Measurements from ENCODE around the gene ASTN2.
A peak's percentile ranks its signal among the peaks of the same experiment; 100 is the strongest.

The ASTN2 gene

GRCh38 chr9:116789081-116789480 is 625.8 kb downstream of the ASTN2 start:
- no peak for DNase-seq

- no peak for DNase-seq
Measured at GRCh38 chr9:116786737-116787136, 628.1 kb downstream of the ASTN2 start.

- no peak for DNase-seq
Measured at GRCh38 chr9:116777116-116777515, 637.7 kb downstream of the ASTN2 start.

- DNase-seq: no peak
Measured at GRCh38 chr9:116774421-116775180, 640.3 kb downstream of the ASTN2 start.

DNA sequence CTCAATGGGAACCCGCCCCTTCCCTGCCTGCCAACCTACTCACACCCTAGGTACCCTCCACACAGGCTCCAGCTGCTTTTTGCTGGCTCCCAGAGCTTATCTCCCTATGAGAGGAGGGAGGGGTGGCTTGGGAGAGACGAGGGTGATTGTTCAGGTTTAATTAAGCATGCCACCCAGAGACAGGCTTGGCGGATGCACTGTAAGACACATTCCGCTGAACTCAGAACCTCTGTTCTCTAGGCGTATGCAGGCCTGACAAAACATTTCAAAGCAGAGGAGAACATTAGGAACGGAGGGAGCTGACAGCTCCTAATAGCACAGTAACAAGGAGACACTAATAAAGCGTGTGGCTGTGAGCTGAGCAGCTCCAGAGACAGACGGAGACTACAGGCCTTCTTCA is 647.6 kb downstream of the ASTN2 start:
- no peak for DNase-seq

DNA sequence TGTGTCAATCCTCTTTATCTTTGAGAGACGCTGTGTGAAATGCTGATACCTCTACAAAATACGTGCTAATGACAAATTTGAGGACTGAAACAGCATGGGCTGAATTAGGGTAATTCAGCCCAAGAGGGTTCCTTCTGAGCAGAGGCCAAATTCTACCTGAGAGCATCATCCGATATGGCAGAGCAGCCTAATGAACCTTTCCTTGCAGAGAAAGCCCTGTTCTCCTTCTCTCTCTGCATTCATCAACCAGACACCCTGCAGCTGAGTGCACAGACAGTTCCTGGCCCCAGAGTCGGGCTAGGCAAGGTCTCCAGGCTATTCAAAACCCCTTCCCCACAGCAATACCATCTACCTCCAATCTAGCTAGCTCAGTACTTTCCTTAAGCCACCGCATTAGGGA is 649.8 kb downstream of the ASTN2 start:
- DNase-seq: no peak

GRCh38 chr9:116763770-116764169 is 651.1 kb downstream of the ASTN2 start:
- no peak for DNase-seq

DNA sequence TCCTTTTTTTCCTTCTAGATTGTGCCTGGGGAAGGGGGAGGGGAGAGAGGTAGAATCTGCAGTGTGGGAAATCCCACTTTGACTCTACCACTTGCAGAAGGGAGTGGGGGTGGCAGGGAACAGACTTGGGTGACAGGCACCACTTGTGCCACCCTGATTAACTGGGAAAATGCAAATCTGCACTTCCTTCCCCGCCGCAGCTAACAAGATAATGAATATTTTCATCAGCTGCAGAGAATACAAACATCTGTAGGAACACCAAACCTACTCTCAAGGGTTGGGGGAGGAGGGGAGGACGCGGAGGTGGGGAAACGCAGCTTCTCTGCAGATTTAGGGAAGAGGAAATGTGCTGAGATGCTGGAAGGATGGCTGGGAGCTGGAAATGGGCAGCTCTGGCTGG is 654.2 kb downstream of the ASTN2 start:
- DNase-seq: no peak

GRCh38 chr9:116757030-116757429 is 657.8 kb downstream of the ASTN2 start:
- DNase-seq: no peak

DNA sequence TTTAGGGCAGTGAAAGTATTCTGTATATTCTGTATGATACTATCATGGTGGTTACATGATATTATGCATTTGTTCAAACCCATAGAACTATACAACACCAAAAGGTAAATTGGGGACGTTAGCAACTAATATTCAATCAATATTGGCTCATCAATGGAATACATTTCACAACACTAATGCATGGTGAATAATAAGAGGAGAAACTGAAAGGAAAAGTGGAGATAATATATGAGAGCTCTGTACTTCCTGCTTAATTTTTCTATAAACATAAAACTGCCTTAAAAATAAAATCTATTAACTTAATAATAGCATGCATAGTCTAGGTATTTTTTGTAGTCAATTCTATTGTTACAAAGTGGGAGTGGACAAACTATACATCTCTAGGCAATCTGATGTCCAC is 661.5 kb downstream of the ASTN2 start:
- DNase-seq: no peak

GRCh38 chr9:116750510-116750909 is 664.3 kb downstream of the ASTN2 start:
- no peak for DNase-seq

GRCh38 chr9:116749772-116750171 is 665.1 kb downstream of the ASTN2 start:
- no peak for DNase-seq

GRCh38 chr9:116749176-116749575 is 665.7 kb downstream of the ASTN2 start:
- no peak for DNase-seq

DNA sequence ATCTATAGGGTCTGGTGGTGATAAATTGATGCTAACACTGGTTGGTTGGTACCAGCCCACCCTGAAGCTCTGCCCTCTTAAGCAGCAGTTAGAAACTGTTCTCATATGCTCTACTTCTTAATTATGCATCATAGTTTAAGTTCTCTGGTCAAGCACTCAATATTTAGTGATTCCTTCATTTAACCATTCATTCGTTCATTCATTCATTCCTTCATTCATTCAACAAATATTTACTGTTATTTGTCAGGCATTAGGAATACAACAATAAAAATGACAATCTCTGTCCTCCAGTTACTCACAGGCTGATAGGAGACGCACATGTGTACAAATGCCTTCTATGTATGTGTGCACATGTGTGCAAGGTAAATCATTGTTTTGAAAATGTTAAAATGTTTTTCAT is 673.1 kb downstream of the ASTN2 start:
- no peak for DNase-seq

DNA sequence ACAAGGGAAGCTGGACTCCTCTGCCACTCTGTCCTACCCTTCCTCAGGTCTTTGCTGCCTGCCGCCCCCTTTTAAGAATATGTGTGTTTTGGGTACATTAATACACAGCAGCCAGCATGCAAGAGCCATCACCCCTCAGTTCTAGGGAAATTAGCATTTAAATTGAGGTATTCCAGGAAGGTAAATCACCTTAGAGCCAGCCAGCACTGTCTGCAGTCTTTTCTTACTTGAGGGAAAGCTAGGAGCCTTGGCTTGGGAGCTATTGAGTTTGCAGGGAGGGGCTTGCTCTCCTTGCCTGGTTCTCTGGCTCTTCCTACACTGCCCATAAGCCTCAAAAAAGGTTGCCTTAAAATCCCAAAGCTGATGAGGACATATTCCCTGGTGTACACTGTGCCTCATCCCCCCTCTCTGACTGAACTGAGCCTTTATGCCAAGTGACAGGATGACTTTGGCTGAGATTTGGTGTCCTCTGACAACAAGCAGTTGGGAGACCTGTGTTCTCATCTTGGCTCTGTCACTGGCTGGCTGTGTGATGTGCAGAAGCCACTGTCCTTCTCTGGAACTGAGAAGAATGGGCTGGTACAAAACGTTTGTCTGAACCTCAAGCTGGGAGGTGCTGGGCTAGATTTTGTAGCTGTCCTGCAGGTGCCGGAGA is 673.6 kb downstream of the ASTN2 start:
- DNase-seq: no peak

DNA sequence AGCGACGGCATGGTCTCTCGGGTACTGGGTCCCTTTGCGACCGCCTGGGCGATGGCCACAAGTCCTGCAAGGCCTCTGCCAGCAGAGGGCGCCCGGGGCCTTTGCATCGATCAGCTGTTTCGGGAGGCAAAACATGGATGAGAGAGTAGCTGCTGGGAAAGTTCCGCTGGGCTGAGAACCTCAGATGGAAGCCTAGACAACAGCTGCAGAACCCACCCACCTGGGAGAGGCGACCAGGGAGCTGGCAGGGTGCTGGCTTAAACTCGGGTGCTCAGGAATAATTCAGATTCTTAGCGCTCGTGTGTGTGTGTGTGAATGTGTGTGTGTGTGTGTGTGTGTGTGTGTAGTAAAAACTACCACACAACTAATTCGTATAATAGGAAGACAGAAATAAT is 677.7 kb downstream of the ASTN2 start:
- DNase-seq: peak; percentile 81

- DNase-seq: no peak
Measured at GRCh38 chr9:116736399-116737151, 678.3 kb downstream of the ASTN2 start.

DNA sequence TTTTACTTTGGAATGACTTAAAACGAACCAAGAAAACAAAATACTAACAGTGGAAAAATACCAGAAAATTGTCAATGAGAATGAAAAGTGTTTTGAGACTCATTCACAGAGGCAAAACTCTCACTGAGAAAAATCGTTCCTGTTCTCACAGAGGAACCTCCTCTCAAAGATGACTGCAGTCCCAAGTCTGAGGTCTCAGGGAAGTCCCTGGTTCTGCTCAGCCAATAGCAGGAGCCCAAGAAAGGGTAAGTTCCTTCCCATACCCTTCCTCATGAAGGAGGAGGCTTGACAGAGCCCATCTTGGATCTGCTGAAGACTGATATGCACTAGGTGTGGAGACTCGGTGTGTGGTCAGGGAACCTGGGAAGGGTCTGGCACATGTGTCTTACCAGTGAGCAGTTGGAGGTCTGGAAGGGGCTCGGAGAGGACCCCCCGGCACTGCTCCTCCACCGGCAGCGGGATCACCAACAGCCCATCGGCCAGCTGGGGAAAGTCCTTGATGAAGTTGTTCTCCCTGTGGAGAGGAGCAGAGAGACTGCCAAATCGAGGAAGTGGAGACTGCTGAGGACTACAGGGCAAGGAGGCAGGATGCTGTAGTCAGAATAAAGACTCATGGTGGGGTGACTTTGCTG is 681.7 kb downstream of the ASTN2 start:
- DNase-seq: no peak

DNA sequence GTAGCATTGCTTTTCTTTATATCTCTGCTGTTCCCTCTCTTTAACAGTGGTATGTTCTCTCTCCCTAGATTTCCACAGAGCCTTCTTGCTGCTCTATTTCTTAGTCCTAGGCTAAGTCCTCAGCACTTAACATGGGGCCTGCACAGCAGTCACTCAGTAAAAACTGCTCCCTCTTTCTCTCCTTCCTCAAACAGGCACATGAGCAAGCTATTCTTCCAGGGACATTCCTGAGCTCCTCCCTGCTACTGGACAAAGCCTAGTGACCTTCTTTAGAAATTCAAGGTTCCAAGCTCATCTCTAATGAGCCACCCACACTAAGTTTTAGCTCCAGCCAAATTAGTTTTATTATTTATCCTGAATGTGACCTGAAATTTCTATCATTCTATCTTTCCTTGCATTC is 688.3 kb downstream of the ASTN2 start:
- DNase-seq: no peak

GRCh38 chr9:116724123-116724522 is 690.7 kb downstream of the ASTN2 start:
- no peak for DNase-seq

GRCh38 chr9:116721944-116722343 is 692.9 kb downstream of the ASTN2 start:
- no peak for DNase-seq

- DNase-seq: no peak
Measured at GRCh38 chr9:116721411-116721810, 693.4 kb downstream of the ASTN2 start.

GRCh38 chr9:116720111-116720510 is 694.7 kb downstream of the ASTN2 start:
- DNase-seq: no peak

DNA sequence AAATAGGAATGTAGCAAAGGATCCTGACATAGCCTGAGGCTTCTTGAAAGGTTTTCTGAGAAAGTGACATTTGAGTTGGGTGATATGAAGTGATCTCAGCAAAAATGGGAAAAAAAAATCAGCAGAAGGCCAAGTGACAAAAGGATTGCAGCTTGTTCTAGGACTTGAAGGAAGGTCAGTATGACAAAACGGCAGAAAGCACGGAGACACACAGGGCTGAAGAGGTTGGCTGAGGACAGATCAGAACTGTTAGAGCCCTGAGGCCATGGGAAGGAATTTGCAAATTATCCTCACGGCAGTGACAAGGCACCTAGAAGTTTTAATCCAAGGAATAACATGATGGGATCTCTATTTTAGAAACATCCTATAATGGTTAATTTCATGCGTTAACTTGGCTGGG is 696.7 kb downstream of the ASTN2 start:
- no peak for DNase-seq
